GM10266 (cell line): ENCODE measurements around the gene PDZK1.

Source experiments
- DNase-seq: peaks from one replicate; pipeline ENCODE4 v3.0.0; 2012; ENCODE audit errors: extremely low spot score
- CTCF ChIP-seq: IDR thresholded peaks from 2 replicates; pipeline ENCODE4 v1.5.1; 2012; ENCODE audit warnings: mild to moderate bottlenecking, low read depth; ENCODE audit not compliant: control insufficient read depth, insufficient read depth; ENCODE audit errors: missing control alignments

PDZK1 gene

DNA sequence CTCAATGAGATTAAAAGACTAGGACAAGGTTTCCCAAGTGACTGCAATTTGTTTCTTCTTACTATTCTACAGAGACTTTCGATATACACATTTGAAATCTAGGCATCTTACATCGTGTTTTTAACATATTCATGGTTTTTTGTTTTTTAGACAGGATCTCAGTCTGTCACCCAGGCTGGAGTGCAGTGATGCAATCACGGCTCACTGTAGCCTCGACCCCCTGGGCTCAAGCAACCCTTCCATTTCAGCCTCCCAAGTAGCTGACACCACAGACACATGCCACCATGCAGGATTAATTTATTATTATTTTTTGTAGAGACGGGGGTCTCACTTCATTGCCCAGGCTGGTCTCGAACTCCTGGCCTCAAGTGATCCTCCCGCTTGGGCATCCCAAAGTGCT, 1.5 kb downstream of the PDZK1 start:
- no peak for DNase-seq
- no peak for TF ChIP-seq CTCF

DNA sequence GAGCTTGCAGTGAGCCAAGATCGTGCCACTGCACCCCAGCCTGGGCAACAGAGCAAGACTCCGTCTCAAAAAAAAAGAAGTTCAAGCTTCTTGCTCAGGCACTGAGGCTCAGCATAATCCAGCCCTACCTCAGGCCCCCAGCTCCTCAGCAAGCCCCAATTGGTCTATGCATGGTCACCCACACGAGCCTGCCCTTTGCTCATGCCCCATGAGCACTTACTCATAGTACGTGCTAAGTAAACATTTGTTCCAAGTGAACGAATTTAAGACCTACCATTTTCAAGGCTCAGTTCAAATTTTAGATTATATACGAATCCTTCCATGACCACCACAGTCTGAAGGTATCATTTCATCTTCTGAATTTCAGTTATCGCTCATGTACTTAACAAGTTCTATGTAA, 4.3 kb downstream of the PDZK1 start:
- DNase-seq: no peak
- TF ChIP-seq CTCF: no peak

GRCh38 chr1:145702052-145702451, 5.1 kb downstream of the PDZK1 start:
- TF ChIP-seq CTCF: no peak

GRCh38 chr1:145701306-145701862, 5.8 kb downstream of the PDZK1 start:
- DNase-seq: no peak
- no peak for TF ChIP-seq CTCF

More at GRCh38 chr1:145702052-145702451, 5.1 kb downstream of the PDZK1 start:
- DNase-seq: no peak

- no peak for DNase-seq
- TF ChIP-seq CTCF: no peak
These were observed 10.6 kb downstream of the PDZK1 start for GRCh38 chr1:145696630-145696960.

DNA sequence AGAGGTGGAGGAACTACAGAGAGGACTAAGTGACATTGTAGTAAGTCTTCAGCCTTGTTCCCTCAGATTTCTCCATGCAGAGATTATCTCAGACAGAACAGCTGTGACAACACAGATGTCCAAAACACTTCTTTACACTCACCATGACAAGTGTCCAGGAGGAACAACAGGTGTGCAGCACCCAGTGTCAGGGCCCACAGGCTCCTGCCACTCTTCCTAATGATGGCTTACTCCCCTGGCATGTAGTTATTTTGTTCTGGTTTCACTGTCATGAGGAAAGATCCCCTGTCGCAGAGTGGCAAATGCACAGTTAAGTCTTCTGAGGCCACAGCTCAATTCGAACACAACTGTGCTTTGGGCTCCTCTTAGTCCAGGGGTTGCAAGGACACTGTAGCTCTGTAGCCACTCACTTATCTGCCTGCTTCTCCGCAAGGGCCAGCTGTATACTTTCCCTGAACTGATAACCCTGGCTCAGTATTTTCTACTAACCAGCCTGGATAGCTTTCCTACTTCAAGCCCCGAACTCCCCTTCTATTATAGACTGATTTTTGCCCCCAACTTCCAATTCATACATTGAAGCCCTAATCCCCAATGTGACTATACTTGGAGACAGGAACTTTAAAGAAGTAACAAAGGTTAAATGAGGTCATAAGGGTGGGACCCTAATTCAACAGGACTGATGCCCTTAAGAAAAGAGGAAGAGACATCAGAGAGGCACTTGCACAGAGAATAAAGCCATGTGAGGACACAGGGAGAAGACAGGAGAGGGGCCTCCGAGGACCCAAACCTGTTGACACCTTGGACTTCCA, 11.1 kb downstream of the PDZK1 start:
- no peak for DNase-seq
- TF ChIP-seq CTCF: no peak

DNA sequence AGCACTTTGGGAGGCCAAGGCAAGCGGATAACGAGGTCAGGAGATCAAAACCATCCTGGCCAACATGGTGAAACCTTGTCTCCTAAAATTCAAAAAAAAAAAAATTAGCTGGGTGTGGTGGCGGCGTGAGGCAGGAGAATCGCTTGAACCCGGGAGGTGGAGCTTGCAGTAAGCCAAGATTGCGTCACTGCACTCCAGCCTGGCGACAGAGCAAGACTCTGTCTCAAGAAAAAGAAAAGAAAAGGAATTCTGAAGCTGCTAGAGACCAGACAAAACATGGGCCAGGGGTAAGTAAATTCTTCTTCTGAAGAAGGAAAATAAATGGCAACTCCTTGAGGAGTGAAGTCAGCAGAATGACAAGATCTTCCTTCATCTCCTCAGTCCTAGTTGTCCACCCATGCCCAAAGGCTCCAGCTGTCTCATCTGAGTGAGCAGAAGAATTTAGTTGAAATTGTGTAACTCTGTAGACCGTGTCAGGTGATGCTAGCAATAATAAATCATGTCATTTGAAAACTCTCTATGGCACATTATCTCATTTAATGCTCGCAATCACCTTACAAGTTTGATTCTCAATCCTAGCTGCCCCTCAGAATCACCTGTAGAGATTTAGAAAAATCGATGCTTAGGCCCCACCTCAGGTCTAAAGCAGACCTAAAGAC, 14.3 kb downstream of the PDZK1 start:
- no peak for DNase-seq
- no peak for TF ChIP-seq CTCF
